Kasumi-1 (cell line): Measurements from ENCODE around the gene TANGO2.

Source experiments
- DNase-seq, 2 experiments: peaks; one replicate each; lab custom pipeline; 2025; lab: John Stamatoyannopoulos, UW

The TANGO2 gene

DNA sequence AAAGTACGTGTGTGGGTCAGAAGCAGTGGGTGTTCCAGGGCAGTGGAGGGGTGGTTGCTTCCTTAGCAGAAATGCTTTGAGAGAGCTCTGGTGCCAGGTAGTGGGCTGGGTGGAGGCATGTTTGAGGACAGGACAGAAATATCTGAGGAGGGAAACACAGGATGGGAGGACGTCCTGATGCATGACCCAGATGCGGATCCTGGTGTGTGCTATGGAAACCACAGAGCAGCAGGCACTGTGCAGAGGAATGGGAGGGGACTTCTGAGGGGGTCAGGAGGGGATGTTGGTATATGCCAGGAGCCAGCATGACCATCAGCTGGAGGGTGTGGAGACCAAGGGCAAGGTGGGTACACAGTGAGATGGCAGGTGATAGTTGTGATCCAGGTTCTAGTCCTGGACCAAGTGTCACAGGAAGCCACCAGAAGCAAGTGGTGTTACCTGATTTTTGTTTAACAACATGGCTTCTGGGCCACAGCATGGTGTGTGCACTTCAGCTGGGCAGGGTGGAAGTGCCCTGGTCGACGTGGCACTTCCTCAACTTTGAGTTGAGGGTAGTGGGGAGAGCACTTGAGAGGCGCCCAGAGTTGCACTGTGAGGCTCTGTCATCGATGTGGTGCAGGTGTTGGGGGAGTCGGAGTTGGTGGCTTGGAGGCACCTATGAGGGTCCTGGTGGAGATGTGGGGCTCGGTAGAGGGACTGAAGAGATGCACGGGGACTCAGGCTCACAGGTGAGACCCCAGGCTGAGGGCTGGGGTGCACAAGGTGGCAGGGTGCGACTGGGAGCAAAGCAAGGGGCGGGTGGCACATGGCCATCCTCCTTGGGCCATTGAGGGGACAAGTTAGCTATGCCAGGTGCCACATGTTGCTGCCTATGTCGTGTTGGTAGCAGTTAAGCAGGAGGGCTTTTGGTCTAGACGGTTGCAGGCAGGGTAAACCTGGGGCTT, 66.7 kb downstream of the TANGO2 start:
- no peak for DNase-seq

DNA sequence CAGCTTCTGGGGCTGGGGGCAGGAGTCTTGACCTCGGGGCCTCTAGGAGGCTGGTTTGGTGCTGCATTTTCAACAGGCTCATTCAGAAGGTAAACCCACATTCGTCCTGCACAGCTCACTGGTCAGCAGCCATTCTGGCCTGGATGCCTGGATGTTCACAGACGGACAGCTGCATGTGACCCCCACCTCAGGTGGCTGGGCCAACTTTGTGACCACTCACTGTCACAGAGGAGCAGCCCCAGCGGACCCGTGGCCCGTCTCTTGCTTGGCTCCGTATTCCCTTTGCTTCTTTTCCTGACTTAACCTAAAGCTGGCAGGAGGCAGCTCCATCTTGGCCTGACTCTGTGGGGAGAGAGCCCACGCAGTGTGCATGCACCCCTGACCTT, 67.3 kb downstream of the TANGO2 start:
- DNase-seq: no peak

DNA sequence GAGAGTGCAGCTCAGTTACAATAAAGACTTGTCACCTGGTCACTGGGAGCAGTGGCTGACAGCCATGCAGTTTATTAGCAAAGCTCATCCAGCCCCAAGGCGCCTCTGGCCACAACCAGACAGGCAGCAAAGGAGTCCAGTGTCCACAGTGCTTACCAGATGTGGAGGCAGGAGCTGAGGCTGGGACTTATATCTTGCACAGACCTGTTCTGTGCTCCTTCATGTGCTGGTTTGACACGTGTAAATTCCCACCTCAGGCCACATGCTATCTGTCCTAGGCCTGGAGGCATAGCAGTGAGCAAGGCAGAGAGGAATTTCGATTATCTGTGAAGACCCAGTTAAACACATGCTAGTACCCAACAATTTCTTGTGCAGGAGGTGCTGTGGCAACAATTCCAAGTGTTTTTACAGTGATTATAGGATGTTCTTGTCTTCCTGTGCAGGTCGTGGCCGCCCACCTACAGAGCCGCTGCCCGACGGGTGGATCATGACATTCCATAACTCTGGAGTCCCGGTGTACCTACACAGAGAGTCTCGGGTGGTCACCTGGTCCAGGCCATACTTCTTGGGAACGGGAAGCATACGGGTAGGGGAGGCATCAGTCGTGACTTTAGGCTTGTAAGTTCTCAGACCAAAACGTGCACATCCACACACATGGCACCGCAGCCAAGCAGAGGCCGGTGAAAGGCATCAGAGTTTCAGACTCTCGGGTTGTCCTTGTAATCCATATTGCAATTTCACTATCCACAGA, 68.5 kb downstream of the TANGO2 start:
- DNase-seq: no peak

DNA sequence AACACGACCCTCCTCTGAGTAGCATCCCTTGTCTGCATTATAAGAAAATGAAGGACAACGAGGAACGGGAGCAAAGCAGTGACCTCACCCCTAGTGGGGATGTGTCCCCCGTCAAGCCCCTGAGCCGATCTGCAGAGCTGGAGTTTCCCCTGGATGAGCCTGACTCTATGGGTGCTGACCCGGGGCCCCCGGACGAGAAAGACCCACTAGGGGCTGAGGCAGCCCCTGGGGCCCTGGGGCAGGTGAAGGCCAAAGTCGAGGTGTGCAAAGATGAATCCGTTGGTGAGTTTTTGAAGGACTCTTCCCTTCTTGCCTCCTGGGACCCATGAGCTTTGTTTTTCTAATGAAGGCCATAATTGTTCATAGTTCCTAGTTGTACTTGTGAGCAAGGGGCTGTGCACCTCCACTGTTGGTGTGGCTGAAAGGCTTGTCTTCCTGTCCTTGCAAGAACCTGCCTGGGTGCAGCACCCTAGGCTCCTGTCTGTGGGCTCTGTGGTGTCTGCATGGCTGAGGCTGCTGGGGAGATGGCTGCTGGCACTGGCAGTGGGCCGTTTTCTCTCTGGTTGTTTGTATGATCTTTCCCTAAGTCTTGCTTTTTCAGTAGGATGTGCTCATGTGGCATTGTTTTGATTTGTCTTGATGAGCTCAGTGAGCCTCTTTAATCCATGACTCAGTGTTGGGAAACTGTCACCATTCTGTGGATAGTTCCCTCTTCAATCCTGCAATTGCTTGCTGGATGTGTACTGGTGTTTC, 69.2 kb downstream of the TANGO2 start:
- no peak for DNase-seq

DNA sequence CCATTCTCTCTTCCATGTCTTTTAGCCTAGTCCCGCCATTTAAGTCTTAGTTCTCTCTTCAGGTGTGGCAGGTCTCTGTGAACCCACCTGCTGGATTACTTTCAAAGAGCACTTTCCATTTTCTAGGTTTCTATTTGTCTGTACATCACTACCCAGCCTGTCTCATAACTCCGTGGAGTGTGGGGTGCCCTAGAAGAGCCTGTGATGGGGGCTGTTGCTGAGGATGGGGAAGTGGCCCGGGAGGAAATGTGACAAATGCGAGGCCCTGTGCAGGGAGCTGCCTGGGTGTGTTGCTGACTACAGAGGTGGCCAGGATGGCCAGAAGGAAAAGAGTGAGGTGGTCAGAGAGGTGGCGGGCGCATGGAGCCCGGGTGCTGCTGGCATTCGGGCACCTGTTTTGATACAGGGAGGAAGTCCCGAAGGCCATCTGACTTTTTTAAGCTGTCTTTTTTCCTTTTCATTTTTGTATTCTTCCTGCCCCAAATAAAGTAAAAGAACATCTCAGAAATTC, 69.9 kb downstream of the TANGO2 start:
- peak; percentile 25 to 35 for DNase-seq

DNA sequence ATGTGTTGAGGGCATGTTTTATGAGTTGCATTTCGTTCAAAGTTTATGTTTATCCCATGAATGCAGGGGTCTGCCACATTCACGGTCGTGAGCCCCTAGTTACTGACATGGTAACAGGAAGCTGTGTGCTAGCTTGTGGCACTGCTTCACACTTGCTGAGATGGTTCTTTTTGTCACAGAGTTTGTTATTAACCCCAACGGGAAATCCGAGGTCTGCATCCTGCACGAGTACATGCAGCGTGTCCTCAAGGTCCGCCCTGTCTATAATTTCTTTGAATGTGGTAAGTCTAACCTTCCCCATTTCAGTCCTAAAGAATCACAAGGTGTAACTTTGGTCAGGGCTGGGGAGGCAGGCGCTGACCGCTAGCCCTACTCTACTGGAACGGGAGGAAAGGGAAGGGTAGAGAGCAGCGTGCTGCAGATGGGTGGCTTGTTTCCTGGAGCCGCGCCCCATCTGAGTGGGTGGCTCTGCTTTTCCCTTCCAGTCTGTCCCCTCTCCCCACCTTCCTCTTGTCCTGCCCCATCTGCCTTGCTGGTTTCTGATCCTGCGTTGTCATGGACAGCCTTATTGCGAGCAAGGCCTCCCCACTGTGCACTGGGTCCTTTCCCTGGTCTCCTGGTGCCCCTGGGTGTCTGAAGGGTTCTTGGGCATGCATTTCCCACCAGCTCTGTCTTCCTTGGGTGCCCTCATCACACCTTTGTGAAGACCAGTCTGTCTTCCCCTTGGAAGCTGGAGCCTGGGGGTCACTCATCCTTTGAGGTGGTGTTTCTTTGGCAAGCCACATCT, 71.0 kb downstream of the TANGO2 start:
- no peak for DNase-seq

DNA sequence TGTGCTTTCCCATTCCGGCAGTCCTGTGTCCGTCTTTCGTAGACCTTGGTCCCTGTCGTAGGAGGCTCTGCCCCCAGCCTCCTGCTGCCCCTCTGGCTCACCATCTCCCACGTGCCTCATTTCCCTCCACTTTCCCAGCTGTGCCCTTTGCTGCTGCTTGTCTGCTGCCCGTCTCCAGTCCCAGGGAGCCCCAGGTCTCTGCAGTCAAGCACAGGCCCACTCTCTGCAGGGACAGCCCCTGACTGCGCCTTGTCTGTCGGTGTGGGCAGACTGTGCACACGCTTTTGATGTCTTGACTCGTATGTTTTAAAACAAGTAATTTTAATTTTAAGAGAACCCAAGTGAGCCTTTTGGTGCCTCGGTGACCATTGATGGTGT, 71.6 kb downstream of the TANGO2 start:
- no peak for DNase-seq

DNA sequence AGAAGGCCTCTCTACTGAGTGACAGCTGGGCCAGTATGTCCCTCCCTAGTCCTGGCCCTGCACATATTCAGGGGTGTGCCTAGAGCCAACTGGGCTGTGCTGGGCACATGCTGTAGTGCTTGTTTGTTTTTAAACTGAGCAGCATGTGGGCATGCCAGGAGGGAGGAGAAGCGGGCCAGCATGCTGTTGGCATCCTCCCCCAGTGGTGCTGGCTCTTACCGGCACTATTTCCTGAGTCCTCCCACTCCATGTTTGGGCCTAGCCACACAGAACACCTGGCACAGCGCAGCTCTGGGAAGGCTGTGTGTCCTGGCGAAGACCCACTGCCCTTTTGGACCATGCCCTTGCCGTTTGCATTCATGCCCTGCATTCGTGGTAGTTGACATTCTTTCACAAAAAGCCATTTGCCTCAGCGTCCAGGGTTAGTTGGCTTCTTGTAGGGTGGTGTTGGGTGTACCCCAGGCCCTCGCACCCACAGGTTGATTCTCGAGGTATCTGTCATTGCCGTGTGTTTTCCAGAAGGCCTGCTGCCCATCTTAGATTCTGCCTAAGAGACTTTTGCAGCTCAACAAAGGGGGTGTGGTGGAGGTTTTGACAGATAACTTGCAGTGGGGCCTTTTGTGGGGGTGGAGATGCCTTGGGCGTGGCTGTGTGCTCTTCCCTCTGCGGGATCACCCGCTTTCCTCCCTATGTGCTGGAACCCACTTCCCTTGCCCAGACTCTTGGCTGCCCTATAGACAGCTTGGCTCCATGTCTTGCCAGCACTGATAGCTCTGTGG, 72.7 kb downstream of the TANGO2 start:
- no peak for DNase-seq

DNA sequence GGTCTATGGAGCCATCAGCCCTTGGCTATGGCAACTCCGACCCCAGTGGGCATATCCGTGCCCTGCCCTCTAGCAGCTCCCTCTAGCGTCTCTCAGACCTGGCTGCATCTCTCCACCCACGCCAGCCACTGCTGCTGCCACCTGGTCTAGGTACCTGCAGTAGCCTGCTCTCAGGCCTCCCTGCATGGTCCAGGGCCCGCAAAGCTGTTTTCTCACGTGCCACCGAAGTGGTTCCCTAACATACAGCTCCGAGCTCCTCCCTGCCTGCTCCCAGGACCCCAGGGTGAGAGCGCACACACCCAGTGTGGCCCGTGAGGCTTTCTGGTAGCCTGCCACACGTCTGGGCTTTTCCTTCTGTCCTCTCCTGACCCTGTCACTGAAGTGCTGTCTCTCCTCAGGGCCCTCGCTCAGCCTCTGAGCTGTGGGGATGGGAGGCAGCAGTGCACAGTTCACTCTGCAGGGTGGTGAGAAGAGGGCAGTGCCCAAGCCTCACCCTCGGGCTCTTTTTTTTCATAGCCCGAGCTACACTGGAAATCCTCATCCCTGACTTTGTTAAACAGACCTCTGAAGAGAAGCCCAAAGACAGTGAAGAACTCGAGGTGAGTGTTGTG, 73.4 kb downstream of the TANGO2 start:
- no peak for DNase-seq

DNA sequence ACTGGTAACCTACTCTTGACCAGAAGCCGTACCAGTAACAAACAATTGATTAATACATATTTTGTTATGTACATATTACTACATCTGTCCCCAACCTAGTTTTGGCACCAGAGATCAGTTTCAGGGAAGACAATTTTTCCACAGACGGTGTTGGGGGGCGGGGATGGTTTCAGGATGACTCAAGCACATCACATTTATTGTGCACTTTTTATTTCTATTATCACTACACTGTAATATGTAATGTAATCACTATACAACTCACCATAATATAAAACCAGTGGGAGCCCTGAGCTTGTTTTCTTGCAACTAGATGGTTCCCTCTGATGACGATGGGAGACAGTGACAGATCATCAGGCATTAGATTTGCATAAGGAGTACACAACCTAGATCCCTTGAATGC, 74.6 kb downstream of the TANGO2 start:
- no peak for DNase-seq

DNA sequence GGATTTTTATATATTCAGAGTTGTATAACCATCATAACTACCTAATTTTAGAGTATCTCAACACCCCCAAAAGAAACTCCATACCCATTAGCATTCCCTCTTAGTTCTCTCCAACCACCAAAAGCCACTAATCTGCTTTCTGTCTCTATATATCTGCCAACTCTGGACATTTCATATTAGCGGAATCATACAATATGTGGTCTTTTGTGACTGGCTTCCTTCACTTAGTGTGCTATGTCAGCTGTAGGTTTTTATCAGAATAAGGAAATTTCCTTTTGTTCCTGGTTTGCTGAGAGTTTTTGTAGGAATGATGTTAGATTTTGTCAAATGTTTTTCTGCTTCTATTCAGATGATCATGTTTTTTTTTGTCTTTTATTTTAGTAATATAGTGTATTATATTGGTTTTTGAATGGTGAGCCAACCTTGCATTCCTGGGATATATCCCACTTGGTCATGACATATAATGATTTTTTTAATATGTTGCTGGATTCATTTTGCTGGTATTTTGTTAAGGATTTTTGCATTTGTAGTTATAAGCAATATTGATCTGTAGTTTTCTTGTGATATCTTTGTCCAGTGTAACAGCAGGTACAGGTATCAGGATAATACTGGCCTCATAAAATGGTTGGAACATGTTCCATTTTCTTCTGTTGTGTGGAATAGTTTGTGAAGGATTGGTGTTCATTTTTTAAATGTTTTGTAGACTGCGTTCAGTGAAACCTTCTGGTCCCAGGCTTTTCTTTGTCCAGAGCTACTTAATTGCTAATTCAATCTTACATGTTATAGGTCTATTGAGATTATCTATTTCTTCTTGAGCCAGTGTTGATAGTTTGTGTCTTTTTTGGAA, 75.9 kb downstream of the TANGO2 start:
- no peak for DNase-seq

DNA sequence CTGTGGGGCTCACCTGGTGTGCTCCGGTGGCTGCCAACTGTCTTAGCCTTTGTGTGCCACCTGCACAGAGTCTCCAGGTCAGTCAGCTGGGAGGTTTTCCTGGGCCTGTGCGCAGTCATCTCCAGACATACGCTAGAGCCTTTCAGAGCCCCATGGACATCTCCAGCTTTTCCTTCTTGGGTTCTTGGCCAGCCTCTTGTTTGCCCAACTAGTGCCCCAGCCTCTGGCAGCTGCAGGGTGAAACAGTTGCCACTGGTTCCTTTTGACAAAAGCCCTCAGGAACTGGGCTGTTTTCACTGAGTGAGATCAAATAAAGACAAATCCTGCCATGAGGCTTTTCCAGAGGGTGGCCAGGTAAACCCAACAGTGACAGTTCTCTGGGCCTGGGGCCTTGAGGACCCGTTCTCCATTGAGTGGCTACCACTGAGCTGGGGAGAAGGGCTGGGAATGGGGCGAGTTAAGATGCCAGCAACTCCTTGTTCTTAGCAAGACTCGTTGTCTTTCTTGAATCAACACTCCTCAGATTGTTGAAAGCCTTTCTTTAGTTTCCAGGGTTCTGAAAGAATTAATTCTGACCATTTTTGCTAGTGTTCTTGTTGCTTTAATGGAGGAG, 78.3 kb downstream of the TANGO2 start:
- DNase-seq: no peak

DNA sequence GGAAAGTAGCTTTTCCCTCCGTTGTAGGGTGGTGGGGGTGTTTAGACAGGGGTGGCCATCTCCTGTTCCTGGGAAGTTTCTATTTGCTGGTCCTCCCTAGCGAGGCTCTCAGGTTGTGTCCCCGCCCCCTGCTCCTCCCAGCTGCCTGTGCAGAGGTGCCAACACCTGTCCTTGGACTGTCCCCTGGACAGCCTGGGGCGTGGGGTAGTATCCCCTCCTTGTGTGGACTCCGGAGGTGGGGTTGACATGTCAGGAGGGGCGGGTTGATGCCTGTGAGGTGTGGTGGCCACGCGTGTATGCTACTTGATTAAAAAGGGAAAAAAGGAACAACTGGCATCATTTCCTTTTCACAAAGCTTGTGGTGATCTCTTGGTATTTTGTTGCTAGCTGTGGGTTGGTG, 80.7 kb downstream of the TANGO2 start:
- DNase-seq: no peak

DNA sequence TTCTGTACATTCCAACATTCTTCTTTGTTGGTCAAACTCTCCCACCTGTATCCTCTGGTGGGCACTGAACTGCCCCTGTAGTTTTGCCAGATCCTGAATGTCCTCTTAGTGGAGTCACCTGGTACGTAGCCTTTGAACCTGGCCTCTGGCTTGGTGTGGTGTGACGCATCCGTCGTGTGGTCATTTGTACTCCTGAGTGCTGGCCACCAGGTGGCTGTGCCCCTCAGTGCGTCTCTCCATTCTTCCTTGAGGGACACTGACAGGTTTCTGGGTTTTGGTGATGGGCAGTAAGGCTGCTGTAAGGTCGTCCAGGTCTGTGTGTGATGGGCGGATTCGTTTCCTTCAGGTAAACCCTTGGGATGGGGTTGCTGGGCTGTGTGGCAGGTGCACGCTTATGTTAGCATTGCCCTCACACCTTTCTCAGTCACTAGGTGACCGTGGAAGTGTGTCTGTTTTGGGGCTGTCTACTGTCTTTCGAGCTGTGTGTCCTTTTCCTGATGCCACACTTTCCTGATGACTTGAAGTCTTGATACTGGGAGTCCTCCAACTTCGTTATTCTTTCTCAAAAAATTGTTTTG, 81.4 kb downstream of the TANGO2 start:
- DNase-seq: no peak

DNA sequence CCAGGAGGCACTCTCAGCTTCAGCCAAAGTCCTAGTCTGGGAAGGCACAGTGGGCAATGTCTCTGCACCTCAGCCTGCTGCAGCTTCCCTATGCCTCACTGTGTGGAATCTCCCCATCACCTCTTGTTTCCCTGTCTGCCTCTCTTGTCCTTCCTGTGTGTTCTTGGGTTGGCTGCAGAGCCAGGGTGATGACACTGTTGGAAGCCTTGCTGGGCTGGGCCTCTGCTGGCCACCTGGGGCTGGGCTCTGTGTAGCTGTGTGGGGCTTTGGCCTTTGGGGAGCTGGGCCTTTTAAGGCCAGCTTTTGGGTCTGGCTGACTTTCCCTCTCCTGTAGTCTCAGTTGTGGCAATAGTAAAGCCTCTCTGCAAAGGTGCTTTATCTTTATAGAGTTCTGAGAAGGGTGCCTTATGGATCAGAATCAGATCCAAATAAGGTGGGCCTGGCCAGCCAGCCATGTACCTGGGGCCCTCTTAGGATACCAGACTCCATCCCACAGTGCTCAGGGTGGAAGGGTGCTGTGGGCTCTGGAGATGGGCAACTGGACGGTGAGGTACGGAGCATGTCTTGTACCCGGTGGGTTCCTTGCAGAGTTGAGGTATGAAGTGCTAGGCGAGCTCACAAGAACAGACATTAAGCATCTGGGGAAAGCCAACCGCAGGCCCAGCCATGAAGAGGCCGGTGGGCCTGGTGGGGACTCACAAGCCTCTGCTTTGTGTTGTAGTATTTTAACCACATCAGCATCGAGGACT, 84.7 kb downstream of the TANGO2 start:
- no peak for DNase-seq

DNA sequence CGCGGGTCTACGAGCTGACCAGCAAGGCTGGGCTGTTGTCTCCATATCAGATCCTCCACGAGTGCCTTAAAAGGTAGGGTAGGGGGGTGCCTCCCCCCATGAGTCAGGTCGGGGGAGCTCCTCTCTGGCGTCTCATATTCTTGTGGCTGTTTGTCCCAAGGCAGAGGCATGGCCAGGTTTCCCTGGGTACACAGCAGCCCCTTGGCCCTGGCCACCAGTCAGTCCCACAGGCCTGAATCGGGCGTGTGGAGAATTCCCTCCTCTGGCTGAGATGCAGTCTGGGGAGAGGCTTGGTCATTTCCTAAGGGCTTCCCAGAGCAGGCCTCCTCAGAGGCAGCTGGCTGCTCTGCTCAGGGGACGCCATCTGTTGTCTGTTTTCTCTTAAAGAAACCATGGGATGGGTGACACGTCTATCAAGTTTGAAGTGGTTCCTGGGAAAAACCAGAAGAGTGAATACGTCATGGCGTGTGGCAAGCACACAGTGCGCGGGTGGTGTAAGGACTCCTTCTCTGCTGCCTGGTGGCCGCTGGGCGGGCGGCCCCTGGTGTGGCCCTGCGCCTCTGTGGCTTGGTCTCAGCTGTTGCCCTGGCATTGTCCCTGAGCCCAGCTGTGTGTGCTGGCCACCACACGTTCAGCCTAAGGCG, 85.4 kb downstream of the TANGO2 start:
- no peak for DNase-seq

DNA sequence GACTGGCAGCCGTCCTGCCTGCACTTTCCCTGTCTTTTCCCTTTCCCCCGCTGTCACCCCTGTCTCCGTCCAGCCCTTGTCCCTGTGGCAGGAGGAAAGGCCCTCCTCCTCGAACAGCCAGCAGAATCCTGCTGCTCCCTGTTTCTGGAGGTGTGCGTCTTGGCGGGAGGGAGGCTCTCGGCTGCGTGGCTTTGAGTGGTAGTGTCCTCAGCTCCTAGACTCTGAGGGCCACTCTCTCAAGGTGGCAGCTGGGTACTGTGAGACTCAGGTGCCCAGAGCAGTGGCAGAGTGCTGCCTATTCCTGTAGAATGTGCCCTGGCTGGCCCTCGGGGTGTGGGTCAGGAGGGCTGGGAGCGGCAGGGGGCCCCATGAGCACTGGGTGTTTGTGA, 85.9 kb downstream of the TANGO2 start:
- no peak for DNase-seq
